Measurements from ENCODE around the gene PITPNM3.

Gene PITPNM3

GRCh38 chr17:6458460-6458950, 97.8 kb downstream of the PITPNM3 start:
- DNase-seq: no peak

GRCh38 chr17:6457688-6458459, 98.5 kb downstream of the PITPNM3 start:
- no peak for DNase-seq

GRCh38 chr17:6456914-6457687, 99.3 kb downstream of the PITPNM3 start:
- no peak for DNase-seq

GRCh38 chr17:6456321-6456720, 100.0 kb downstream of the PITPNM3 start:
- no peak for DNase-seq

GRCh38 chr17:6455321-6455705, 101.0 kb downstream of the PITPNM3 start:
- peak; percentile 63 for DNase-seq

GRCh38 chr17:6454495-6455320, 101.6 kb downstream of the PITPNM3 start:
- DNase-seq: no peak

GRCh38 chr17:6453279-6454024, 102.9 kb downstream of the PITPNM3 start:
- no peak for DNase-seq

GRCh38 chr17:6452471-6453266, 103.7 kb downstream of the PITPNM3 start:
- no peak for DNase-seq

GRCh38 chr17:6450926-6451832, 105.2 kb downstream of the PITPNM3 start:
- no peak for DNase-seq

GRCh38 chr17:6449307-6449706, 107.0 kb downstream of the PITPNM3 start:
- DNase-seq: no peak

- no peak for DNase-seq
These were observed 107.9 kb downstream of the PITPNM3 start for GRCh38 chr17:6448473-6448872.

- no peak for DNase-seq
These were observed 109.7 kb downstream of the PITPNM3 start for GRCh38 chr17:6446516-6447100.

GRCh38 chr17:6444571-6445335, 111.6 kb downstream of the PITPNM3 start:
- no peak for DNase-seq

GRCh38 chr17:6443692-6444570, 112.4 kb downstream of the PITPNM3 start, which contains the start of gene PIMREG:
Gene PIMREG, plus strand, starts transcription at chr17:6444455. Its CDS starts 656 bp downstream, at chr17:6445111.
- peak; percentile 89 for DNase-seq

GRCh38 chr17:6442775-6443174, 113.6 kb downstream of the PITPNM3 start:
- DNase-seq: no peak

- no peak for DNase-seq
These were observed 116.4 kb downstream of the PITPNM3 start for GRCh38 chr17:6439951-6440350.

- no peak for DNase-seq
These were observed 118.4 kb downstream of the PITPNM3 start for GRCh38 chr17:6437956-6438355.

- DNase-seq: no peak
These were observed 118.9 kb downstream of the PITPNM3 start for GRCh38 chr17:6437466-6437865.
